Measurements from ENCODE around the gene EGR1. TPM values are rescaled to one million over a fixed set of nuclear protein-coding genes. Genes with fewer than 3 reads are reported as not detected.

Gene EGR1
- total RNA-seq, 3 donors from 2014 or later: 11.8 to 61.0 (median 18.4) TPM

DNA sequence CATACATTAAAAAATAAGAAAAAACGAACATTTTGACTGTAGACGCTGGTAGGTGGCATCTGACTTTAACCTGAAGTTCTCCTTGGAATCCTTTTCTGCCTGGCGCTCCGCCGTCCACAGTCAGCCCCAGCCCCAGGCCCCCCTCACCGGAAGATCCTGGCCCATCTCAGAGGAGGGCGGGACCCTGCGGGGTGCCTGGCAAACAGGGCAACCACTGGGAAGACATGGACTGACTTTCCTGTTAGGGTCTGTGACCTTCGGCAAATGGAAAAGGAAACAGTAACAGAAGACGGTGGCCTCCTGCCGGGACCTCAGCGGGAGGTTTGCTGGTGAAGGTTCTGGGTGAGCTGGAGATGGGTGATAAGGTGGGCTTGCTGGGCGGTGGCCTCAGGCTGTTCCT lies 11.7 kb upstream of the EGR1 start:
- TF ChIP-seq, protein P1, sequence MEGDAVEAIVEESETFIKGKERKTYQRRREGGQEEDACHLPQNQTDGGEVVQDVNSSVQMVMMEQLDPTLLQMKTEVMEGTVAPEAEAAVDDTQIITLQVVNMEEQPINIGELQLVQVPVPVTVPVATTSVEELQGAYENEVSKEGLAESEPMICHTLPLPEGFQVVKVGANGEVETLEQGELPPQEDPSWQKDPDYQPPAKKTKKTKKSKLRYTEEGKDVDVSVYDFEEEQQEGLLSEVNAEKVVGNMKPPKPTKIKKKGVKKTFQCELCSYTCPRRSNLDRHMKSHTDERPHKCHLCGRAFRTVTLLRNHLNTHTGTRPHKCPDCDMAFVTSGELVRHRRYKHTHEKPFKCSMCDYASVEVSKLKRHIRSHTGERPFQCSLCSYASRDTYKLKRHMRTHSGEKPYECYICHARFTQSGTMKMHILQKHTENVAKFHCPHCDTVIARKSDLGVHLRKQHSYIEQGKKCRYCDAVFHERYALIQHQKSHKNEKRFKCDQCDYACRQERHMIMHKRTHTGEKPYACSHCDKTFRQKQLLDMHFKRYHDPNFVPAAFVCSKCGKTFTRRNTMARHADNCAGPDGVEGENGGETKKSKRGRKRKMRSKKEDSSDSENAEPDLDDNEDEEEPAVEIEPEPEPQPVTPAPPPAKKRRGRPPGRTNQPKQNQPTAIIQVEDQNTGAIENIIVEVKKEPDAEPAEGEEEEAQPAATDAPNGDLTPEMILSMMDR (IDR thresholded peaks at IDR 0.05): no peak
- no peak overlapping the region for H3K27ac ChIP-seq
- no peak for DNase-seq (ENCODE audit: low spot score in 2 of 2)
- no peaks in the 10 kb centered on the region for H3K36me3 ChIP-seq
- H3K27me3 ChIP-seq: no peaks in the 10 kb centered on the region
- H3K9me3 ChIP-seq: no peaks in the 10 kb centered on the region
- peaks cover 0 to 3% of the 10 kb centered on the region in 2 donors for H3K4me1 ChIP-seq
- H3K4me3 ChIP-seq: no peak overlapping the region
- intact Hi-C loops (cut with DNase I; ENCODE audit: low total_unique reads): no loop called here

DNA sequence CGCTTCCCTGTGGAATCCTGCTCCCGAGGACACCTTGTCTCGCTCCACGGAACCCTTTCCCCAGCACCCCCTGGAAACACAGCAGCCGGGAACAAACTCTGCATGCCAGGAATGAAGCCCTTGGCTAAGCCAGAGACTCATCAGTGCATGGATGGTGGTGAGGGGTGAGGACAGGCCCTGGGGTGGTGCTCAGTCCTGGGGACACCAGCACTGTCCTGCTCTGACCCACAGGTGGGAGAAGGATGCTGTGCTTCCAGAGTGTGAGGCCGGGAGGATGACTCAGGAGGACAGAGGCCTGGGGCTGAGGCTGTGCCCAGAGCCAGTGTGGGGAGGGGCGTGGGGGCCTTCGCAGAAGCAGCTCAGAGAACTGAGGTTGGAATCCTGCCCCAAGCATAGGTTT lies 11.2 kb upstream of the EGR1 start:
- TF ChIP-seq POLR2AphosphoS5 (IDR thresholded peaks at IDR 0.05): no peak
- TF ChIP-seq POLR2A (IDR thresholded peaks at IDR 0.05): no peak
- TF ChIP-seq, protein P1 (IDR thresholded peaks at IDR 0.05): no peak
- no peak overlapping the region for H3K4me3 ChIP-seq
- H3K27ac ChIP-seq: no peak overlapping the region
- no peaks in the 10 kb centered on the region for H3K9me3 ChIP-seq
- H3K36me3 ChIP-seq: no peaks in the 10 kb centered on the region
- DNase-seq (ENCODE audit: low spot score in 2 of 2): no peak
- H3K4me1 ChIP-seq: peaks cover 0 to 3% of the 10 kb centered on the region in 2 donors
- H3K27me3 ChIP-seq: no peaks in the 10 kb centered on the region
- intact Hi-C loops (cut with DNase I; ENCODE audit: low total_unique reads): no loop called here

DNA sequence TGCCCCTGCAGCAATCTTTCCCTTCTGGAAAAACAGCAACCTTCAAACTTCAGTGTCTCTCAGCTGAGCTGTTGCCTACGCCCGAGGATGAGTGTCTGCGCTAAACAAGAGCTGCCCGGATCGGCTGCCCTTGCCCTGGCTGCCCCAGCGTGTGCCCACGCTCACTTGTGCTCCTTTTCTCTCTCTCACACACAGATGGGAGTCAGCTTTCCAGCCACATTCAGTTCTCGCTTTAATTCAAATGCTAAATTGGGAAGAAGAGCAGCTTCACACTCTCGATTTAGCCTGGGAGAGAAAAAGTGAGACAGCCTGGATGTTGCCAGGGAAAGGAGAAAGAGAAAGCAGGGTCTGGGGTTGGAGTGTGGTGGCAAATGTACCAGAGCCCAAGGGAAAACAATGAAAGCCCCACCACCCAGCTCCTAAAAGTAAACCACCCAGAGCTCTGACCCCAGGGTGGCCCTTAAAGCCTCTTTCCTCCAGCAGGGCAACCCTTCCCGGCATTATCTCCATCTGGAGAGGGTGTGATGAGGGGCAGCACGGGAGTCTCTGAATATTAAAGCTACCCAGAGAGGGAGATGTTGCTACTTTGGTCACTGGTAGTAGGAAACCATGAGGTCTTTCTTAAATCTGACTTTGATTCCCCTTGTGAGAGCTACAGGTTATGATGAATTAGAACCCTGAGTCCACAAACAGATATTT lies 9.9 kb upstream of the EGR1 start:
- H3K27ac ChIP-seq: no peak overlapping the region
- TF ChIP-seq, protein P1 (IDR thresholded peaks at IDR 0.05): no peak
- TF ChIP-seq POLR2A (IDR thresholded peaks at IDR 0.05) (no peak), POLR2AphosphoS5 (IDR thresholded peaks at IDR 0.05) (no peak)
- no peak for DNase-seq (ENCODE audit: low spot score in 2 of 2)

DNA sequence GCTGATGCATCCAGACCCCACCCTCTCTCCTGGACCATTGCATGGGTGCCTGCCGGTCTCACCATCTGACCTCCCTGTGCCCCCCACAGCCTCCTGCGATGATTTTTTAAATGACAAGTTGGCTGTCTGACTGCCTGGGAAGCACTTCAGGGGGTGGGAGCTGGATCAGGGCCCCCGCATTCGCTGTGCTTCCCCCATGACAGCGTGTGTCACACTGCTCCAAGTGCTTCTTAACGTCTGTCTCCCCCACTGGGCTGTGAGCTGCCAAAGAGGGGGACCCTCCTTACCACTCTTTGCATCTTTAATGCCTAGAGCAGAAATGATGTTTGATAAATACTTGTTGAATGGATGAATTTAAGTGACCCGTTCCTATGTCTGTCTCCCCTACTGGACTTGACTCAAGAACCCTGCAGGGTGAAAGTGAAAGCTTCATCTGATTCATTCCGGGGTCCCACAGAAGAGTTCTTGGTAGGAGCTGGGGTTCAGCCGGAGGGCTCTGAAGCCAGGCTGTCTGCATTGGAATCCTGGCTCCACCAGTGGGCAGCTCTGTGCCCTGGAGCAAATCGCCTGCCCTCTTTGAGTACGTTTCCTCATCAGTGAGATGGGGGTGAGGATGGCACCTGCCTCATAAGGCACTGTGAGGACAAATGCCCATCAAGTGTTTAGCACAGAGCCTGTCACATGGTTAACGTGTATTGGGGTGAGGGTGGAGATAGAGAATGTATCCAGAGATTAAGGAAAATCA lies 7.6 kb upstream of the EGR1 start:
- no peak for DNase-seq (ENCODE audit: low spot score in 2 of 2)
- Histone ChIP-seq H3K27ac (no peak overlapping the region), H3K4me3 (no peak overlapping the region), H3K9me3 (no peaks in the 10 kb centered on the region), H3K4me1 (peaks cover 0 to 6% of the 10 kb centered on the region in 2 donors), H3K27me3 (no peaks in the 10 kb centered on the region), H3K36me3 (no peaks in the 10 kb centered on the region)
- intact Hi-C loops (cut with DNase I; ENCODE audit: low total_unique reads): no loop called here
- TF ChIP-seq, protein P1 (IDR thresholded peaks at IDR 0.05): no peak
- TF ChIP-seq POLR2A (IDR thresholded peaks at IDR 0.05) (no peak), POLR2AphosphoS5 (IDR thresholded peaks at IDR 0.05) (no peak)

More for the DNA sequence above, 9.9 kb upstream of the EGR1 start:
- H3K9me3 ChIP-seq: no peaks in the 10 kb centered on the region
- intact Hi-C loops (cut with DNase I; ENCODE audit: low total_unique reads): no loop called here
- H3K4me1 ChIP-seq: no peaks in the 10 kb centered on the region
- H3K4me3 ChIP-seq: no peak overlapping the region
- H3K27me3 ChIP-seq: no peaks in the 10 kb centered on the region
- no peaks in the 10 kb centered on the region for H3K36me3 ChIP-seq

DNA sequence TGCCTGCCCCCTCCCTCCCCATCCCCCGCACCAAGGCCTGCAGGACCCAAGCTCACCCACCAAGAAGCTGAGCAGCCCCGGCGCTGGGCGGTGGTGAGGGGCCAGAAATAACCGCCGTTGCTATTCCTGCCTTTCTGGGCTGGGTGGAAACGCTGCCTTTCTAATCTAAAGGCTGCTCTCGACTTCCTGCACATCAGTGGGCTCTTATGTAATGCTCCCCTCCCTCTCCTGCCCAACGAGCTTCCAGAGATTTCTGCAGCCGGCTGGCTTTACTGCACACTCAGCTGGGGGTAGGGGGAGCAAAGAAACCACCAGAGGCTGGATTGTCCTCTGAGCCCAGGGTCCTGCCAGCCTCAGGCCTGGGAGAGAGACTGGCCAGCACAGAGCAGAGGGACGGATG lies 6.9 kb upstream of the EGR1 start:
- TF ChIP-seq, protein P1 (IDR thresholded peaks at IDR 0.05): no peak
- no peak for TF ChIP-seq POLR2AphosphoS5 (IDR thresholded peaks at IDR 0.05)
- TF ChIP-seq POLR2A (IDR thresholded peaks at IDR 0.05): no peak
- H3K4me1 ChIP-seq: peaks cover 4 to 6% of the 10 kb centered on the region in 2 donors
- no peaks in the 10 kb centered on the region for H3K36me3 ChIP-seq
- no peak for DNase-seq (ENCODE audit: low spot score in 2 of 2)
- intact Hi-C loops (cut with DNase I; ENCODE audit: low total_unique reads): no loop called here
- H3K27ac ChIP-seq: no peak overlapping the region
- no peak overlapping the region for H3K4me3 ChIP-seq
- no peaks in the 10 kb centered on the region for H3K9me3 ChIP-seq
- H3K27me3 ChIP-seq: no peaks in the 10 kb centered on the region
